ENCODE data around the gene AP1B1.
"Not testable (repeated sequence)": the region's sequence is repeated elsewhere in the genome, so short reads cannot be mapped to it uniquely, and the experiment has no call there.

The AP1B1 gene

GRCh38 chr22:29386708-29387107 lies 1.7 kb downstream of the AP1B1 start:
- DNase-seq (ENCODE audit: low spot score): no peak

- DNase-seq (ENCODE audit: low spot score): no peak
These were observed 2.6 kb downstream of the AP1B1 start for GRCh38 chr22:29385748-29386147.

- DNase-seq (ENCODE audit: low spot score): peak; percentile 46
These were observed 3.1 kb downstream of the AP1B1 start for GRCh38 chr22:29385151-29385704.

DNA sequence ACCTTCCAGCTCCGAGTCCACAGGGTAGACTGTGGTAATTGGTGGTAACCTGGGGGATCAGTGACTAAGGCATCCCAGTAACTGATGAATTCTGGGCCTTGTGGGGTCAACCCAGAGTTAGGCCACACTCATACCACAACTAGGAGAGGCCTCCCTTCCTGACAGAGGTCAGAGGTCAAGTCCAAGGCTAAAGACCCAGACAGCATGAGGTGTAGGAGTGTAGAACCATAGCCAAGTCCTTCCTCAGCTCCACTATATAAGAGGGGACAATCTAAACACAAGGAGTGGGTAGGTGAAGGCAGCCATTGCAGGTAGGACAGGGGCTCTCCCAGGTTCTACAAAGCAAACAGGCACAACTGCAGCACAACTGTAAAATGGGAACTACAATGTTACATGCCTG lies 4.6 kb downstream of the AP1B1 start:
- no peak for DNase-seq (ENCODE audit: low spot score)

- DNase-seq (ENCODE audit: low spot score): peak; percentile 17
These were observed 5.6 kb downstream of the AP1B1 start for GRCh38 chr22:29382580-29383302.

DNA sequence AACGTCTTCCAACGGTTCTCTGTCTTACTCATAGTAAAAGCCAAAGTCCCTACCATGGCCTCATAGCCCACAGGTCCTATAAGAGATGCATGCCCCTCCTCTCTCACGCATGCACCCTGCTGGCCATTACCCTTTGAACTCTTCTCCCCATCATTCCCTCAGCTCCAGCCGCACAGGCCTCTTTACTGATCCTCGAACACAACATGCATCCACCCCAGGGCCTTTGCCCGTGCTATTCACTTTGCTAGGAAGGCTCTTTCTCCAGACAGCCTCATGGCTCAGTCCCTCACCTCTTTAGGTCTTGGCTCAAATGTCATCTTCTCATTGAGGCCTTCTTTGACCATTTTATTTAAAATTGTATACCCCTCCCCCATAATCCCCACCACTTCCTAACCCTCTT lies 7.5 kb downstream of the AP1B1 start:
- DNase-seq (ENCODE audit: low spot score): no peak

DNA sequence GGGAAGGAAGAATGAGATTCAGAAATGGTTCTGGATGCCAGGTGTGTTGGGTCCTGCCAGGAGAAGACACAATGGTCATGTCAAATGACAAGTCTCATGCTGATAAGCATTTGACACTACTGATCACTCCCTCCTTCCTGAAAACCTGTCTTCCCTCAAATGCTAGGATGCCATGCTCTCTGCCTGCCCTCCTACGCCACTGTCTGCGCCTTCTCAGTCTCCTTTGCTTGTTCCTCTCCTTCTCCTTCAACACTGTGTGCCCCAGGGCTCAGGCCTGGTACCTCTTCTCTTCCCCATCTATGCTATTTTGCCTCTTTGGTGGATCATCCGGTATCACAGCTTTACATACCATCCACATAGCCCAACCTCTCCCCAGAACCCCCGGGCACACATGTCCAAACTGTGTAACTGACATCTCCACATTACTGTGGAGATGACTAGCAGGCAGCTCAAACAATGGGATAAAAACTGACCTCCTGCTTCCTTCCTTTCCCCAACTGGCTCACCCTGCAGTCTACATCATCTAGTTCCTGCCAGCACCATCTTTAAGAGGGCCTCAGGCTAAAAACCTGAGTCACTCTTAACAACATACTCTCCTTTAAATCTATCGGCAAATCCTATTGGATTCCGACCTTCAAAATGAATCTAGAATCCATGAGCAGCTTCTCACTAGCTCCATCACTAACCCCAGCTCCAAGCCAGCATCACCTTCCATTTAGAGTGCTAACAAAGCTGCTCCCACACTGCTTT lies 8.2 kb downstream of the AP1B1 start:
- DNase-seq (ENCODE audit: low spot score): no peak

DNA sequence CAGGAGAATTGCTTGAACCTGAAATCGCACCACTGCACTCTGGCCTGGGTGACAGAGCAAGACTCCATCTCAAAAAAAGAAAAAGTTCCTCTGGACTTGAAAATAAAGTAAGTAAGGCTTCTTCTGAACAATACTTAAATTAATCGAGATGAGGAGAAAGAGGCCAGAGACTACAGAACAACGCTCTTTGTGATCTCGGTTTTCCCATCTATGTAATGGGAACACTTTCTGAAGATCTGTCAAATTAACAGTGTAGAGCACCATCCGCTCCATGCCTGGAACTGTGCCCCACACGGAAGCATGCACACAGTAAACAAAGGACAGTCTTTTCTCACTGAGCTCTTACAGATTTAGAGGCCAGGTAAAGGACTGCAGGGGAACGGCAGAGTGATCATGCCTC lies 9.1 kb downstream of the AP1B1 start:
- no peak for DNase-seq (ENCODE audit: low spot score)

DNA sequence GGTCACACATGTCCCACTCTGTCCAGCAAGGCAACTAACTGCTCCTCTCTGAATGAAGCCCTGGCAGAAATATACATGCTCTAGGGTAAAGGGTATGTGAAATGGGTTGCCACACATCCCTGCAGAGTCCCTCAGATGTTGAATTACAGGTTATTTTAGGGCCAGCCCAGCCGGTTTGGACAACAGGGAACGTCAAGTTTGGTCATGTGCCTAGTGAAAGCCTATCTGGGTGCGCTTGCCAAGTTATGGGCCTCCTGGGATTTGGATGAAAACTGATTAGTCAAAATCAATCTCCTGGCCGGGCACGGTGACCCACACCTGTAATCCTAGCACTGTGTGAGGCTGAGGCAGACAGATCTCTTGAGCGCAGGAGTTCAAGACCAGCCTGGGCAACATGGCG lies 10.4 kb downstream of the AP1B1 start:
- no peak for DNase-seq (ENCODE audit: low spot score)

- DNase-seq (ENCODE audit: low spot score): not testable (repeated sequence)
These were observed 11.7 kb downstream of the AP1B1 start for GRCh38 chr22:29376705-29377104.

DNA sequence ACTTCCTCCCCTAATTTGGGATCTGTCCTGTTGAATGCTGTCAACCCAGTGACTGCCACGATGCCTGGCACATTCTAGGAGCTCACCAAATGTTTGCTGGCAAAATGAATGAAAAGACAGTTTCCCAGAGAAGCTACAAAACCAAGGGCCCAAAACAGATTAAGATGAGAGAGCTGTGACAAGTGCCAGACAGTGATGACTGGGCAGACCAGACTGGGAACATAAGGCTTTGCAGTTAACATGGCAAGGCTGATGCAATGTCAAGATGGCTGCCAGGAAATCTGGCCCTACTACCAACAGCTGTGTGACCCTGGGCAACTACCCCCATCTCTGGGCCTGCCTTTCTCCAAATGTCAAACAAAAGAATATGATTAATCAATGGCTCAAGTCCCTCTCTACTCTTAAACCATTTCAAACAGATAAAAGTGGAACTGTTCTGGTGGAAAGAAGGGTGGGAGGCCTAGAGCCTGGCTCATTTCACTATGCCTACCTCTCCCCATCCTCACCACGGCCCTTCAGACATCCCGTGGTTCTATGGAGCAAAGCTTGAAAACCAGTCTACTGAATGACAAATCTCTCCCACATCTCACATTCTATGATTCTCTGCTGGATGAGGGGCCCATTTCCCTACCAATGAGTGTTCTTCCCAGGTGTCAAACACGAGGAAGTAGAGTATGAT lies 12.8 kb downstream of the AP1B1 start:
- DNase-seq (ENCODE audit: low spot score): no peak

DNA sequence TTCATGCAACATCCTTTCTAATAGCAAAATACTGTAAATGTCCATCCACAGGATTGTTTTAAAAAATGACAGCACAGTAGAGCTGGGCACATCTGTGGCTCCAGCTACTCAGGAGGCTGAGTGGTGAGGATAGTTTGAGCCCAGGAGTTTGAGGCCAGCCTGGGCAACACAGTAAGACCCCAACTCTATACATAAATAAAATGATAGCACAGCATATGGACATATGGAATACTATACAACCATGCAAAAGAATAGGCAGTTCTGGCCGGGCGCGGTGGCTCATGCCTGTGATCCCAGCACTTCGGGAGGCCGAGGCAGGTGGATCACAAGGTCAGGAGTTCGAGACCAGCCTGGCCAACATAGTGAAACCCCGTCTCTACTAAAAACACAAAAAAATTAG lies 13.6 kb downstream of the AP1B1 start:
- DNase-seq (ENCODE audit: low spot score): not testable (repeated sequence)

GRCh38 chr22:29374401-29374800 lies 14.0 kb downstream of the AP1B1 start:
- no peak for DNase-seq (ENCODE audit: low spot score)

DNA sequence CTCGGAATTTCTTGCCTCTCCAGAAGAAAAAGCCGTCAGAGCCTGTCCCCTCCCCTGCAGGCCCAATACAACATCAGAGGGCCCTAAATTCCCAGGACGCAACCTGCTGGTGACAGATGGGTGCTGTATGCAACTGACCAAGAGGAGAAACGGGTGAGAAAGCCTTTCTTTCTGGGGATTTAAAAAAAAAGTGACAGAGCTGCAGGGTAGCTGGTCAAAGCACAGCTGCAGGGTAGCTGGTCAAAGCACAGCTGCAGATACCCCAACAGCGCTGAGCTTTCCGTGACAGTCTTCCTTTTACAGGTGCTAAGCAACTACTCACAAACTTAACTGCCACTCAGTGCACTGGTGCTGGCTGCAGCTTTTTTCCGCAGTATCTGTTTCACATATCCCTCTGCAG lies 17.8 kb downstream of the AP1B1 start:
- DNase-seq (ENCODE audit: low spot score): no peak

DNA sequence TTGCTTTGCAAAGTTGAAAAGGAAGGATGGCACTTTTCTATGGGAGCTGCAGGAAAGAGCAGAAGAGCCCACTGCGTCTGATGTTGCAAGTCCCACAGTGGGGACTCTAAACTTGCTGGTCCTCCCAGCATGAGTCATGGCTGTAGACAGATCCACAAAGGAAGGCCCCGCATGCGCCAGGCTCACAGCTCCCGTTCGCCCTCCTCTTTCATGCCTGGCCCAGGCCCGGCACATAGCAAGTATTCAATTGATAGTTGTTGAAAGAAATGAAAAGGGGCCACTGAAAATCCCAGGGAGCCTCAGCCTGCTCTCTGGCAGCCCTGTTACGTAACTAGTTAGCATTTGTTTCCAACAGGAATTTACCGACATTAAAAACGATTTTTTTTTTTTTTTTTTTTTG lies 18.9 kb downstream of the AP1B1 start:
- no peak for DNase-seq (ENCODE audit: low spot score)

DNA sequence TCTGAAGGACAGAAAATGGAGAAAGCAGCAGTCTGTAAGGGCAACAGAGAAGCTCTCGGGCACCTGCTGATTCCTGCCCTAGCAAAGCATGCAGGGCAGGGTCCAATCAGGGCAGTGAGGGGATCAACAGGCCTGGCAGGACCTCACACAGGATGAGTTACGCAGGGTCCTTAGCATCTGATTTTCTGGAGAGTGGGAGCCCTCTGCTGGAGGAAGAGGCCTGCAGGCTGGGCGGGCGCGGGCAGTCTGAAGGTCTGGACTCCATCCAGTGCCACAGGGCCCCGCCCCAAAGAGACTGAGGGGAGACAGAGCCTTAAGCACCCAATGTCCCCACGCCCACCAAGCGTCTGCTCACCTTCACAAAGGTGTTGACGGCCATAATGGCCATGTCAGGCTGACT lies 28.9 kb downstream of the AP1B1 start:
- DNase-seq (ENCODE audit: low spot score): no peak

DNA sequence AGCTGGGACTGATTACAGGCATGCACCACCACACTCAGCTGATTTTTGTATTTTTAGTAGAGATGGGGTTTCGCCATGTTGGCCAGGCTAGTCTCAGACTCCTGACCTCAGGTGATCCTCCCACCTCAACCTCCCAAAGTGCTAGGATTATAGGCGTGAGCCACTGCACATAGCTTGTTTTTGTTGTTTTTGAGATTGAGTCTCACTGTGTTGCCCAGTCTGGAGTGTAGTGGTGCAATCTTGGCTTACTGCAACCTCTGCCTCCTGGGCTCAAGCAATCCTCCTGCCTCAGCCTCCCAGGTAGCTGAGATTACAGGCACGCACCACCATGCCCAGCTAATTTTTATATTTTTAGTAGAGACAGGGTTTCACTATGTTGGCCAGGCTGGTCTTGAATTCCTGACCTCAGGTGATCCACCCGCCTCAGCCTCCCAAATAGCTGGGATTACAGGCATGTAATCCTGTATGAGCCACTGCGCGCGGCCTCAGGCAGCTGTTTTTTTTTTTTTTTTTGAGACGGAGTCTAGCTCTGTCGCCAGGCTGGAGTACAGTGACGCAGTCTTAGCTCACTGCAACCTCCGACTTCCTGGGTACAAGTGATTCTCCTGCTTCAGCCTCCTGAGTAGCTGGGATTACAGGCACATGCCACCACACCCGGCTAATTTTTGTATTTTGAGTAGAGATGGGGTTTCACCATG lies 31.0 kb downstream of the AP1B1 start:
- DNase-seq (ENCODE audit: low spot score): not testable (repeated sequence)

- DNase-seq (ENCODE audit: low spot score): no peak
These were observed 34.5 kb downstream of the AP1B1 start for GRCh38 chr22:29353860-29354259.

GRCh38 chr22:29353286-29353685 lies 35.1 kb downstream of the AP1B1 start:
- no peak for DNase-seq (ENCODE audit: low spot score)

GRCh38 chr22:29352778-29353177 lies 35.6 kb downstream of the AP1B1 start:
- no peak for DNase-seq (ENCODE audit: low spot score)

DNA sequence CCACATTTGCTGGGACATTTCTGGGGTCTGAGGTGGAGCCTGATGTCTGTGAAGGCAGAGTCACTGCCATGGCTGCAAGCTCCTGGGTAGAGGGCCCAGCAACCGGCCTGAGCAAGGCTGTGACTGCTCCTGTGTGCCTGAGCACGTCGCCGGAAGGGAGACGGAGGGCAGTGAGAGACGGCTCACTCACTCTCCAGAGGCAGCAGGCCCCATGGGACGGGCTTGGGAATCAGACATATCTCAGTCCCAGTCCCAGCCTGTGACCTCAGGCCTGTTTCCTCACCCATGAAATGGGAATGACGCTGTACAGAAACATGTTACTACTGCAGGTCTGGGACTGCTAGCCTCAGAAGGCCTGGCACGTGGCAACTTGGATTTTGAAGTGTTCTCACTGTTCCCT lies 36.5 kb downstream of the AP1B1 start:
- no peak for DNase-seq (ENCODE audit: low spot score)

DNA sequence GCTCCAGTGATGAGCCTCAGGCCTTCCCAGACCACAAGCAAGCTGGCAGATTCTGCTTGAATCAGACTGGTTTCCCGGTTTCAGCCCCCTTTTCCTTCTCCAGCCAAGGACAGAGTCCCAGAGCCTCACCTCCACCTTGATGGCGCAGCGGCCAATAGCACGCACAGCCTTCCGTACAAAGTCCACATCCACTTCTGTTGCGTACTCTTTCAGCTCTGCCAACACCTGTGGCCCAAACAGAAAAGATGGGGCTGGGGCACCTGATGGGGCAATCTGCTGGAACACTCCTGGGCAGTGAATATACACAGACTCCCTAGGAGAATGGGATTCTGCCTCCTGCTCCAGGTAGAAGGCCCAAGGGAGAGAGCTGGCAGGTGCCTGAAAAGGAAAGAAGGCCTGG lies 37.3 kb downstream of the AP1B1 start:
- DNase-seq (ENCODE audit: low spot score): no peak
